SH-SY5Y (cell line): Measurements from ENCODE around the gene CPS1.

Experiments used
- GATA2 ChIP-seq: IDR thresholded peaks from 2 replicates; pipeline ENCODE4 v1.6.1; 2011; ENCODE audit warnings: mild to moderate bottlenecking, low read depth, low read length
- GATA3 ChIP-seq: IDR thresholded peaks from 2 replicates; pipeline ENCODE4 v1.6.1; 2011; ENCODE audit warnings: low read depth, mild to moderate bottlenecking, low read length, moderate library complexity

The CPS1 gene

DNA sequence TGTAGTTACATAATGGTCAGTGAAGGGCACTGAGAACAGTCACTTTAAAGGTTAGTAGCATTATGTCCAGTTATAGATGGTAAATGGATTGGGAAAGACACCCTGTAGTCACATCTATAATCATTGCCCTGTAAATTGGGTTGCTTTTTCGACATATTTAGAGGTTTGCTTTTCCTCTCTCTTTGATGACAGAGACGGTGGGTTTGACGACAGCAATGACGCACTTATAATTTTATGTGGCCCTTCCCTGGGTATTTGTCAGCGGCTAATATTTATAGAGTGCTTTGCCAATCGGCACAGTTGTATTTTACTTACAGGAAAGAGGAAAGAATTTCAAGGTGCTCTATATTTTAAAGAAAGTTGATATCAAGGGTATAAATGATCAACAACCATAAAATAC, 2.8 kb downstream of the CPS1 start:
- TF ChIP-seq GATA3 (no peak), GATA2 (no peak)

DNA sequence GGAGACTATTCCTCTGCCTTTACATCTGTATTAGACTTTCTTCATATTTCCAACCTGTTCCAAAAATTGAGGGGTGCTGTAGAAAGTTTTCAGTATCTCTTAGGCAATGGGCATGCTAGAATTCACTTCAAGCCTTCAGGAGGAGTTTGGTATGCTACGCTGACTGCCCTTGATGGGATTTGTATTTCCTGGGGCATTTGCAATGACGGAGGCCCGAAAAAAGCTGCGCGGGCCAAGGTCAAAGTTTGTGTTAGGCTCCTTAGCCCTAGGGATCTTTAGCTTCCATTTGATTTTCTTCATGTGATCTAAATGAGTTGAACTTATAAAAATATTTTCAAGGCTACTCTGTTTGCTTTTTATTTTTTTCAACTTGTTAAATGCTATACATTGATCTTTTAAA, 5.1 kb downstream of the CPS1 start:
- TF ChIP-seq GATA3: no peak
- no peak for TF ChIP-seq GATA2

DNA sequence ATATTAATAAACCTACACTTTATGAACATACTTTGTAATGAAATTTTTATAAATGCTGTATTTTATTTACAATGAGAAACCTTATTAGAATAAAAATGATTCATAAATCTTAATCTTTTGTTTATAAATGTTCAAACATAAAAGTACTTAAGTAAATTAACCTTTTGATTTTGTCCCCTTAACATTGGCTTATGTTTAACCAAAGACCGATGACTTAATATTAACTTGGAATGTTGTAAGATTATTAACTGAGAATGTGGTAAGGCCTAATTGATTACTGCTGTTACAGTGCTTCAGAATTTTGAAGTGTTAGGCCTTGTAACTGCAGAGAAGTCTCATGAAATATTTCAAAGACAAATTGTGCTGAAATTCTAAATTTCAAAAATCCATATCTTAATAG, 5.7 kb downstream of the CPS1 start:
- TF ChIP-seq GATA2 (no peak), GATA3 (no peak)

DNA sequence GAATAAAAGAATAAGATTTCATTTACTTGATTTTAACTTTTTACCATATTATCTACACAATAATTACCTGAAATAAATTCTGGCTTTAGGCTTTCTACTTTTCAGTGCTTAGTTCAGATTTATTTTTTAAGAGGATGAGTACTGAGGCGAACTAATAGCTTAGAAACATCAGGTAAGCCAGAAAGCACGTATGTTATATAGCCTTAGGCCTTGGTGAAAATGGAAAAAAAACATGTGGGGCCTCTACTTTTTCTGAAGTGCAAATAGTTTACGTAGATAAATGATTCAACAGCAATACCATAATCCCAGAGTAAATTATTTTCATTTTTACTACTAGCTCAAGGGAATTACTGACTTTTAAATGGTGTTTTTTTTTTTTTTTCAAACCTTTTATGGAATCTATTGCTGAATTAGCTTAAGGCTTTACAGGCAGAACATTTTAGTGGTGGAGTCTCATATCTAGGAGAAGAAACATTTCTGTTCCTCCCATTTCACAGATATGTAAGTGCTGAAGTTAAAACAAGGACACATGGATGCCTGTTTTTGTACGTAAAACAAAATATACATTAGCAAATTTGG, 6.2 kb downstream of the CPS1 start:
- TF ChIP-seq GATA3 (no peak), GATA2 (no peak)

DNA sequence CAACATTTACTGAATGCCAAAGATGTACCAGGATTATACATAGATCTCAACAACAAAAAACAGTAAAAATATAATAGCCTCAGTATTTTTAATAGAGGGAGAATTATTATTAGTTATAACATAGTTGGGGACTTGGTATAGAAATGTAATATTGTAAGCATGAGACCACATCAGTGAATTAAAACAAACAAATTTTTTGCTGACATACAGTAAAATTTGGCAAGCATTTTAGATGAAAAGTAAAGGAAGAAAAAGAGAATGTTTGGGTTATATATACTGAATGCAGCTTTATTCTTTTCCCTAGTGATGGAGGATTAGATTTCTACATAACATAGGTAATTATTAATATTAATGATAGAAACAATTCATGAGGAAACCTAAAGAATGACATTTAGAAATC, 10.9 kb downstream of the CPS1 start:
- TF ChIP-seq GATA3: no peak
- TF ChIP-seq GATA2: no peak

DNA sequence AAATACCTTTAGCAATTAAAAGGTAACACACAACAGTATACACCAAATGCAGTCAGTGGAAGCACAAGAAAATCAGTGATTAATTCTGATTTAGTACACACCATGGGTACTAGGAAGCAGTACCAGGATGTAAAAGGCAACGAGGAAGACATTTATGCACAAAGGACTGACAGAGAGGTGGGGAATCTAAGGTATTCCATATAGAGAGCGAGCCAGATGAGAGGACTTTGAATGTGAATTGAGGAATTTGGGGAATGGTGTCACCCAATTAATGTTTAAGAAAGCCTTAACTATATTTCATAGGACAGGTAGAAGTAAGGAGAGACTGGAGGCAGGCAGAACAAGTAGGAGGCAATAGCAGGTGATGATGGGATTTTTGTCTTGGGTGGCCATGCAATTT, 11.7 kb downstream of the CPS1 start:
- TF ChIP-seq GATA2 (no peak), GATA3 (no peak)

DNA sequence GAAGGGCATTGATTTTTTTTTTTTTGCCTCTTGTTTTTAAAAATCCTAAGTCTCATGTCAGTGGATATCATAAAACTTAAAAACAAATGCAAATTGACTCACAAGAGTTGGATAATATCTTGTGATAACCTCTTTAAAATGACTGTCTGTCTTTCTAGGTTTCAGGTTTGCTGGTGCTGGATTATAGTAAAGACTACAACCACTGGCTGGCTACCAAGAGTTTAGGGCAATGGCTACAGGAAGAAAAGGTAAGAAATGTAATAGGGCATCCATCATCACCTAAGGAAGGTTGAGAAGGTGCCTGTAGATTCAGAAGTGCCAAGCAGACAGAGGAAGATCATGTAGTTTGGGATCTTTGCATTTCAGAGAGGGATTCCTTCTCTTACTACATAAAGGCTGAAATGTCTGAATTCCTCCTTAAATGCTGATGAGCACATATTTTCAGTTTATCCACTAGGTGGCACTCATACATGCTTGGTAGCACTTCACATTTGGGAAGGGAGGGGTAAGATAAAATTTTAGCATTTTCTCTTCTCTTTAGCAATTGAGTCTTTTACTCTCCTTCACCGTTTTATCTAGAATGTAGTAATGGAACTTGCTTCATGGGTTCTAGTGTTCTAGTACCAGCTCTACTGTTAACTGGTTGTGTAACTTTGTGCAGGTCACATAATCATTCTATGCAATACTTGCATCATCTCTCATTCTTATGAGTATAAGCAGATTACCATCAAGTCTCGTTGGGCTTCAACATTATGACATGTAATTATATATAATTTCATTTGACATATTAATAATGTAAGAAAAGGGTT, 21.1 kb downstream of the CPS1 start:
- TF ChIP-seq GATA3 (no peak), GATA2 (no peak)

DNA sequence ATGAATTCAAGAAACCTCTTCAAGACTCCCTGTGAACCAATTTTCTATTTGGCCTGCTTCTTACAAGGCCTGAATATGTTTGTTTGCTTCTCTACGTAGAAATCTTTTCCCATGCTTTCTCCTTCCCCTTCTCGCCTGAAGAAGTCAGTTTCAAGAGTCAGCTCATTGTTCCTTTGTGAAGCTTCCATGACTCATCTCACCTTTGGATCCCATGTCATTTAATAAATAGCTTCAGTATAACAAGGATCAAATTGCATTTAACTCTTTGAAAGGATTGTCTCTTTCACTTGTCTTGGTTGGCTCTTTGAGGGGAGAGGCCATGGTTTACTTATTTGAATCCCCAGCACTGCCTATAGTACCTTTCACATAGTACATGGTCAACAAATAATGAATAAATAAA, 28.4 kb downstream of the CPS1 start:
- no peak for TF ChIP-seq GATA2
- no peak for TF ChIP-seq GATA3

DNA sequence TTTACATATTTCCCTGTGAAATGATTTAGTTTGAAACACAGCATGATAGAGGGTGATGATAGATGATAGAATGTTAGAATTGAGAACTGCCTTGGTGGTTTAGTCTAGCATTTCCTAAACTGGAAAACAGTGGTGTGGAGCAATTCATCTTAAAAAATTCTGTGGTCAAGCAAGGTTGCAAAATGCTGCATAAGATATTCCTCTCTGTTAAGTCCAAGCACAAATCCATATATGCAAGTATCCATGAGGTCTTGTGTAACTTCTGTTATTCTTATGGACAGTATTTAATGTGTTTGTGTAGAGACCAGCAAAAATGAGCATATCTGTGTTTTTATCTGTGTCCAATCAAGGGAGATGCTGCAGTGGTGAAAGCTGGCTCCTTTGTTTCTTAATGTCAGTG, 30.0 kb downstream of the CPS1 start:
- TF ChIP-seq GATA2 (no peak), GATA3 (no peak)

DNA sequence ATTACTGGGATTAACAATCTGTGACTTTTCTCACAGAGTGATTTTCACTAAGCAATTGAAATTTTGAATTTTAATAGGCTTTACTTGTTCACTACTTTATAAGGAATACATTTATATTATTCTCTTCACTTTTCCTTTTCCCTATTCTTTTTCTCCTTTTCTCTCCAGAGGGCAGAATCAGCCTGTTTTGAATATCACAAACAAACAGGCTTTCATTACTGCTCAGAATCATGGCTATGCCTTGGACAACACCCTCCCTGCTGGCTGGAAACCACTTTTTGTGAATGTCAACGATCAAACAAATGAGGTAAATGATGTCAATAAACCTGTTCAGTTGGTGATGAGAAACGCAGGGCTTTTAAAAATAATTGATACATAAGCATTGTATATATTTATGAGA, 35.3 kb downstream of the CPS1 start:
- TF ChIP-seq GATA3: no peak
- no peak for TF ChIP-seq GATA2

DNA sequence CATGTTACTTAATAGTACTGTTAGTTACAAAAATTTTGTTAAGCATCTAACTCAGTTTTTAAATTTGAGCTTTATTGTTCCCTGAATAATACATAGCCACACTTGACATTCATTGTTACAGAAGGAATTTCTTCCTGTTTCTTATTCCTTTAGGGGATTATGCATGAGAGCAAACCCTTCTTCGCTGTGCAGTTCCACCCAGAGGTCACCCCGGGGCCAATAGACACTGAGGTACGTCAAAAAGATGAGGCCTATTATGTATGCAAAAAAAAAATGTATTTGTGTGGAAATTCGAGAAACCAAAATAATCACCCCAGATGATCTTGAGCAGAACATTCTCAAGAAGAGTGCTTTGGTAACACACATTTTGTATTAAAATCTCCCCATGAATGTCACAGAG, 36.3 kb downstream of the CPS1 start:
- TF ChIP-seq GATA3: no peak
- TF ChIP-seq GATA2: no peak

DNA sequence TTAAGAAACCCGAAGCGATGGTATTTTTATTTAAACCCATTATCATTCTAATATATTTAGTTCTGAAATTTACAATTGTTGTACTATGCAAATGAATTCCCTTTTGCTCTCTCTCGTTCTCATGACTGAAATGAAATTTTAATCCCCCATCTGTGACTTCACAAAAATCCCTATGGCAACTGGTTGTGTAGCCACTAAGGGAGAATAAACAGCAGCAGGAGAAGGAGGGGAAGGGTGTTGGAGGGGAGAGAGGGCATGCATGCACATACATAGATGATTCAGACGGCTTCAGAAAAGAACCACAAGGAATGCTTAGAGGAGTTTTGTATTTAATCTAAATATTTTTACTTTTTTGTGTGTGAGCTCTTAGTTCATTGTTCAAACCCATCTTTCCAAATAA, 36.8 kb downstream of the CPS1 start:
- TF ChIP-seq GATA3 (no peak), GATA2 (no peak)

DNA sequence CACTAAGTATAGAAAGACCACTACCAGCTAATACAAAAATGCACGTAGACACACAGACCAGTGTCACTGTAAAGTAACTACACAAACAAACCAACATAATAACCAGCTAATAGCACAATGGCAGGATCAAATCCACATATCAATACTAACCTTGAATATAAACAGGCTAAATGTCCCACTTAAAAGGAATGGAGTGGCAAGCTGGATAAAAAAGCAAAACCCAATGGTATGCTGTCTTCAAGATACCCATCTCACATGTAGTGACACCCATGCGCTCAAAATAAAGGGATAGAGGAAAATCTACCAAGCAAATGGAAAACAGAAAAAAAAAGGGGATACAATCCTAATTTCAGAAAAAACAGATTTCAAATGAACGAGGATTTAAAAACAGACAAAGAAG, 41.8 kb downstream of the CPS1 start:
- TF ChIP-seq GATA3: no peak
- no peak for TF ChIP-seq GATA2

DNA sequence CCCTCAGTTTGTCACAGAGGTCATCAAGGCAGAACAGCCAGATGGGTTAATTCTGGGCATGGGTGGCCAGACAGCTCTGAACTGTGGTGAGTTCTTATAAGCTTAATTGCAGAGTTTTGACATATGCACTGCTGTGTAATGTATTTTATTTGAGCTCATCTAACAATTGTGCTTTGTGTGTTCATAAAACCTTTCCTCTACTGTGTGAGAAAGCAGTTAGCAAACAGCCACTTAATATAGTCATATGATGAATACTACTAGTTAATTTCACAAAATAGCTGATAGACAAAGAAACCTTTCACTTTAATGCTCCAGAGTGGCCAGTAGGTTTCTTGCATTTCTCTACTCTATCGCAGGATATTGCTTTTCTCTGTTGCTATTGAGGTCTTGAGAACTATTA, 43.1 kb downstream of the CPS1 start:
- no peak for TF ChIP-seq GATA3
- TF ChIP-seq GATA2: no peak

DNA sequence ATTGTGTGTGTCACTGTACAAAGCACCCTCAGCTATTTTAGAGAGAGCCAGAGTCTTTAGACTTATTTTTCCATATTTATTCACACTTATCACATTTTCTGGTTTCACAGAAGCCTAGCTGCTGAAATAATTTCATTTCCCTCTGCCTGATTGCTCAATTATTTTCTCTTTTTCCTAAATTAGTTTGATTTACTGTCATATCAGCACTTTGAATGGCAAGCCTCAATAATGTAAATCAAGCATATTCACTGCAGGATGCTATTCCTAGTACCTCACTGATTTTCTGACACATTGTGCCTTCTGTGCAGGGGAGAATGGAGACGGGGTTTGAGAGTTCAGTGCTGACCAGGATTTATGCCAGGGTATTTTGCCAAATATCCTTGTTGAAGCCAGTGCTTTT, 48.3 kb downstream of the CPS1 start:
- TF ChIP-seq GATA3: no peak
- TF ChIP-seq GATA2: no peak
